BE2C (cell line): ENCODE results near the gene TC2N.

Experiments used
- DNase-seq: peaks from one replicate; pipeline ENCODE4 v3.0.0-alpha.2; 2020
- H3K27me3 ChIP-seq: fragments of 250-450 bp; sonication (Bioruptor Pico); 2 replicates; pipeline ENCODE4 v1.5.1; 2020; ENCODE audit warnings: mild to moderate bottlenecking
- H3K36me3 ChIP-seq: fragments of 250-450 bp; sonication (Bioruptor Pico); 2 replicates; pipeline ENCODE4 v1.5.1; 2020; ENCODE audit warnings: mild to moderate bottlenecking
- H3K4me1 ChIP-seq: fragments of 250-450 bp; sonication (Bioruptor Pico); 2 replicates; pipeline ENCODE4 v1.5.1; 2020
- H3K4me3 ChIP-seq: 2 replicates; pipeline ENCODE4 v1.5.1; 2011; ENCODE audit warnings: low read depth, low read length
- H3K9me3 ChIP-seq: fragments of 250-450 bp; sonication (Bioruptor Pico); 2 replicates; pipeline ENCODE4 v1.5.1; 2020
- TF ChIP-seq, protein P1 (sequence below): IDR thresholded peaks from 2 replicates; pipeline ENCODE4 v1.5.1; 2012; ENCODE audit warnings: mild to moderate bottlenecking, low read depth, low read length

The TC2N gene

DNA sequence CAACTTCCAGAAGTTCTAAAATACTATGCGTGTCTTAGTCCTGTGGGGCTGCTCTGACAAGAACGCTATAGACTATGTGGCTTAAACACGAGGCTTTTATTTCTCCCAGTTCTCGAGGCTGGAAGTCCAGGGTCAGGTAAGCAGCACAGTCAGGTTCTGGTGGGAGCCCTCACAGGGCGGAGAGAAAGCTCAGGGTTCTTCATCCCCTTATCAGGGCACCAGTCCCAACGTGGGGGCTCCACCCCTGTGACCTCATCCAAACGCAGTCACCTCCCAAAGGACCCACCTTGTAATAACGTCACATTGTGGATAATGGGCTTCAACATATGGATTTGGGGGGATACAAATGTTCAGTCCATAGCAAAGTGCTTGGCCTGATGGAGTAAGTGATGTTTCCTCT is 37.1 kb upstream of the TC2N start:
- H3K4me1 ChIP-seq = no peaks in the 10 kb centered on the region
- no peak for DNase-seq
- no peaks in the 10 kb centered on the region for H3K9me3 ChIP-seq
- TF ChIP-seq, protein P1, sequence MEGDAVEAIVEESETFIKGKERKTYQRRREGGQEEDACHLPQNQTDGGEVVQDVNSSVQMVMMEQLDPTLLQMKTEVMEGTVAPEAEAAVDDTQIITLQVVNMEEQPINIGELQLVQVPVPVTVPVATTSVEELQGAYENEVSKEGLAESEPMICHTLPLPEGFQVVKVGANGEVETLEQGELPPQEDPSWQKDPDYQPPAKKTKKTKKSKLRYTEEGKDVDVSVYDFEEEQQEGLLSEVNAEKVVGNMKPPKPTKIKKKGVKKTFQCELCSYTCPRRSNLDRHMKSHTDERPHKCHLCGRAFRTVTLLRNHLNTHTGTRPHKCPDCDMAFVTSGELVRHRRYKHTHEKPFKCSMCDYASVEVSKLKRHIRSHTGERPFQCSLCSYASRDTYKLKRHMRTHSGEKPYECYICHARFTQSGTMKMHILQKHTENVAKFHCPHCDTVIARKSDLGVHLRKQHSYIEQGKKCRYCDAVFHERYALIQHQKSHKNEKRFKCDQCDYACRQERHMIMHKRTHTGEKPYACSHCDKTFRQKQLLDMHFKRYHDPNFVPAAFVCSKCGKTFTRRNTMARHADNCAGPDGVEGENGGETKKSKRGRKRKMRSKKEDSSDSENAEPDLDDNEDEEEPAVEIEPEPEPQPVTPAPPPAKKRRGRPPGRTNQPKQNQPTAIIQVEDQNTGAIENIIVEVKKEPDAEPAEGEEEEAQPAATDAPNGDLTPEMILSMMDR = no peak
- no peaks in the 10 kb centered on the region for H3K27me3 ChIP-seq
- no peaks in the 10 kb centered on the region for H3K36me3 ChIP-seq
- H3K4me3 ChIP-seq = no peak overlapping the region

DNA sequence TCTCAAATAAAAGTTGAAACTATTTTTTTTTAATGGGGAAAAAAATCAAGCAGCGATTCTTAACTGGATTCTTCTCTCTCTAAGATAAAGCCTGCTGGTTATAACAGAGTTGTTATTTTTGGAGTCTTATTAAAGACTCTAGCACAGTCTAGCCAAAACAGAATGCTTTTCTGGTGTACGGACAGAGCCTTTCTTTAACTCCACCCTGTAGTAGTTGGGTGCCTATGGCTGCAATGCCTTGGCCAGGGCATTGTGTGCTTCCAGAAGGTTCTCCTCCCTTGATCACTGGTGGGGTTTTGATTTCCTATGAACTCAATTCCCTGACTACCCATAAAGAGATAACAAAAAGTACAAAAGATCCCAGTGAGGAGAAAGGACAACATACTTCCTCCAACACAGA is 35.7 kb upstream of the TC2N start:
- TF ChIP-seq, protein P1 = no peak
- no peaks in the 10 kb centered on the region for H3K36me3 ChIP-seq
- H3K4me1 ChIP-seq = no peaks in the 10 kb centered on the region
- H3K9me3 ChIP-seq = no peaks in the 10 kb centered on the region
- no peaks in the 10 kb centered on the region for H3K27me3 ChIP-seq
- H3K4me3 ChIP-seq = no peak overlapping the region
- DNase-seq = no peak

DNA sequence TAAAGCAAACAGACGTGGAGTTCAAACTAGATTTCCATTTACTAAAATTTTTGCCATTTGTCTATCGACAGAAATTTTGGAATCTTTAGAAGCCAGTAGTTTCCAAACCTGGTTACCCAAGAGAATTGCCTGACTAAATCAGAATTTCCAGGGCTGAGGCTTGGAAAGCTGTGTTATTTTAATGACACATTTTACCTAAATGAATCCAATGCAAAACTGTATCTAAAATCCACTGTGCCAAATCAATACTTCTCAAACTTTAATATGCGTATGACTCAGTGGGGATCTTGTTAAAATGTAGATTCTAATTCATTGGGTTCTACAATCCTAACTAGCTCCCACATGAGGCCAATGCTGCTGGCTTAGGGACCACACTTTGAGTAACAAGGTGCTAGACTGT is 35.0 kb upstream of the TC2N start:
- H3K36me3 ChIP-seq = no peaks in the 10 kb centered on the region
- no peak for DNase-seq
- TF ChIP-seq, protein P1 = no peak

DNA sequence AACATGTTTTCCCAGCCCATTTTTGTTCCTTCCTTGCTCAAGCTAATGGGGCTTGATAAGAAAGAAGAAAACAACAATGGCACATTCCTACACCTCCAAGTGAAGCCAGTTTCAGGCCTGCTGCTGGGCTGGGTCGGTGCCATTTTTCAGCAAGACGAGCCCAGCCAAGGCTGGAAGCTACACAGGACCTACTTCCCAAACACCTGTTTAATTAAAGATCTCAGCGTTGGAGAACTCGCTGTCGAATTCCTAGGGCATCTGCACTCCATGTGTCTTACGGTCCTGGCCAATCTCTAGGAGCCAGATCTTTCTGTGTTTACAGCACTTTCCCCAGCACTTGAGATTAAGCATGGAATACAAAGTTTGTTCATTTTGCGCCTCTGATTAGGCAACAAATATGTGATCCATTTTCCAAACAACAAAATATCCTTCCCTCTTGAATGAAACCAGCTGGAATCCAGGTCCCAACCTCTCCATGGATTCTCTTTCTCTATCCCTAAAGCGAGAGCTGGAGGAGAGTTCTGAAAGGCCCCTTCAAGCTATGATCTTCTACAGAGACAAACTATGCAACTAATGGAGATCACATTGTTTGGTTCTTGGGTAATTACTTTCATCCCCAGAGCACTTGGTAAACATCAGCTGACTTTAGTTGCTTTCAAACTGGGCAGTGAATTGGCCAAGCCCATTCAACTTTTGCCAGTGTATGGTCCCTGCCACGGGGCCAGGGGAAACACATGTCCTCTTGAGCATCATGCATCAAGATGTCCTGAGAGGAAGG is 34.3 kb upstream of the TC2N start:
- DNase-seq = no peak

More for the DNA sequence above, 35.0 kb upstream of the TC2N start:
- no peak overlapping the region for H3K4me3 ChIP-seq
- no peaks in the 10 kb centered on the region for H3K27me3 ChIP-seq
- no peaks in the 10 kb centered on the region for H3K4me1 ChIP-seq
- no peaks in the 10 kb centered on the region for H3K9me3 ChIP-seq

DNA sequence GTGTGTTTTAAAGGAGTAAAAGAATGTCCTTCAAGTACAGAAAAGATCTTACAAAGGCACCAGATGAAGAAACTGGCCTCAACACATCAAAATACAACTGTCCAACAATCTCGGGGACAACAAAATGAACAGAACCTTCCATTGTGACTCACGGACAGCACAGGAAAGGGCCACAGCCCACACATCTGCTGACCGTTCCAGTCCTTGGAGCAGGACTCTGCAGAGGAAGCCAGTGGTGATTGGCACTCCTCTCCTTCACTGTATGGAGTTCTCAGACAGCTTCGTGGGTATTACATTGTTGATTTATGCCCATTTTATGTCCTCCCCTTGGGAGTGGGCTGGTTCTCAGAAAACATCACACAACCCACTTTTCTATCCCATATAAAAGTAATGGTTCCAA is 32.5 kb upstream of the TC2N start:
- Histone ChIP-seq H3K27me3 (no peaks in the 10 kb centered on the region; the same call in 1 of the 2 replicates), H3K4me1 (no peaks in the 10 kb centered on the region), H3K9me3 (no peaks in the 10 kb centered on the region), H3K4me3 (no peak overlapping the region), H3K36me3 (no peaks in the 10 kb centered on the region)
- DNase-seq = no peak
- TF ChIP-seq, protein P1 = no peak

More for the DNA sequence above, 34.3 kb upstream of the TC2N start:
- H3K9me3 ChIP-seq = no peaks in the 10 kb centered on the region
- no peak overlapping the region for H3K4me3 ChIP-seq
- no peaks in the 10 kb centered on the region; the same call in 1 of the 2 replicates for H3K27me3 ChIP-seq
- H3K36me3 ChIP-seq = no peaks in the 10 kb centered on the region
- TF ChIP-seq, protein P1 = no peak
- no peaks in the 10 kb centered on the region for H3K4me1 ChIP-seq

DNA sequence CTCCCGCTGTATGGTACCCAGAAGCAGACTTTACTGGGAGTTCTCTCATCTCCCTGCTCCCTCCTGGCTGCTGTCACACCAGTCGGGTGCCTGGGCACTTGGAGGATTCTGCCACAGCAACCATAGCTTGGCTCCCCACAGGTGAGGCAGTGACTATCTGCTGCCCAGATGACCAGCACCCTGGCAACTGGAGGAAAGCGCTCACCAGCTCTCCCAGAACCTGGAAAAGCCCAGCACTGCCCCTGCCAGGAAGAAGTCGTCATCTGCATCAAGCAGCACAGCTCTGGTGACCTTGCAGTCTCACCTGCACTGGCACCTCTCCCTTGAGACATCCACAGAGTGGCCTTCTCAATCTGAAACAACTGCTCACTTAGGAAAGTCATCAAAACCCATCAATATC is 31.9 kb upstream of the TC2N start:
- Histone ChIP-seq H3K4me1 (no peaks in the 10 kb centered on the region), H3K4me3 (no peak overlapping the region), H3K27me3 (no peaks in the 10 kb centered on the region; the same call in 1 of the 2 replicates), H3K36me3 (no peaks in the 10 kb centered on the region), H3K9me3 (no peaks in the 10 kb centered on the region)
- DNase-seq = no peak
- TF ChIP-seq, protein P1 = no peak
